HCEC 1CT (cell line): ENCODE measurements around the gene TGFBRAP1.
"Not testable (repeated sequence)": the region's sequence is repeated elsewhere in the genome, so short reads cannot be mapped to it uniquely, and the experiment has no call there.

Source experiments
- DNase-seq: peaks from one replicate; pipeline ENCODE4 v3.0.0-alpha.2; 2017

TGFBRAP1 gene

GRCh38 chr2:105269426-105269825 is 60.1 kb downstream of the TGFBRAP1 start:
- no peak for DNase-seq

GRCh38 chr2:105262651-105263091 is 66.9 kb downstream of the TGFBRAP1 start:
- peak; percentile 19 for DNase-seq

- peak; percentile 71 for DNase-seq
These were observed 68.5 kb downstream of the TGFBRAP1 start for GRCh38 chr2:105261061-105261460.

GRCh38 chr2:105258835-105259350 is 70.6 kb downstream of the TGFBRAP1 start:
- DNase-seq, result no peak

GRCh38 chr2:105257981-105258380 is 71.6 kb downstream of the TGFBRAP1 start:
- peak; percentile 17 for DNase-seq

GRCh38 chr2:105256431-105257047 is 73.0 kb downstream of the TGFBRAP1 start:
- DNase-seq, result no peak

- DNase-seq, result no peak
These were observed 73.6 kb downstream of the TGFBRAP1 start for GRCh38 chr2:105255979-105256378.

GRCh38 chr2:105254531-105255210 is 74.9 kb downstream of the TGFBRAP1 start:
- no peak for DNase-seq

- no peak for DNase-seq
These were observed 77.3 kb downstream of the TGFBRAP1 start for GRCh38 chr2:105252271-105252670.

GRCh38 chr2:105251016-105251648 is 78.4 kb downstream of the TGFBRAP1 start:
- DNase-seq, result not testable (repeated sequence)

GRCh38 chr2:105249891-105250290 is 79.6 kb downstream of the TGFBRAP1 start:
- DNase-seq, result no peak

- DNase-seq, result no peak
These were observed 80.4 kb downstream of the TGFBRAP1 start for GRCh38 chr2:105249181-105249580.

GRCh38 chr2:105248316-105249070 is 81.0 kb downstream of the TGFBRAP1 start:
- DNase-seq, result no peak

GRCh38 chr2:105244451-105244850 is 85.1 kb downstream of the TGFBRAP1 start:
- no peak for DNase-seq

GRCh38 chr2:105243961-105244360 is 85.6 kb downstream of the TGFBRAP1 start:
- DNase-seq, result no peak

GRCh38 chr2:105242286-105242993 is 87.1 kb downstream of the TGFBRAP1 start:
- no peak for DNase-seq

- DNase-seq, result no peak
These were observed 88.1 kb downstream of the TGFBRAP1 start, which contains the start of gene GPR45 for GRCh38 chr2:105241443-105241842. Gene GPR45 (plus strand): TSS chr2:105241743. CDS start chr2:105241859, 116 bp downstream.

GRCh38 chr2:105239924-105240323 is 89.6 kb downstream of the TGFBRAP1 start:
- peak; percentile 83 for DNase-seq

- no peak for DNase-seq
These were observed 90.8 kb downstream of the TGFBRAP1 start for GRCh38 chr2:105238664-105239240.

- DNase-seq, result no peak
These were observed 92.3 kb downstream of the TGFBRAP1 start for GRCh38 chr2:105237045-105237765.

GRCh38 chr2:105236060-105236424 is 93.5 kb downstream of the TGFBRAP1 start:
- no peak for DNase-seq
